Stimulated activated CD4-positive, alpha-beta T cell treated with anti-CD3 and anti-CD28 coated beads, TNF-alpha, amount 100 ng/mL, for 1 hour (primary cell): ENCODE results near the gene NOTCH3.

Source experiments
- DNase-seq, 3 donors: peaks; one replicate each; pipeline ENCODE4 v3.0.0-alpha.2; 2020; ENCODE audit warnings: low read depth in 3 of 3, low spot score in 1 of 3

The NOTCH3 gene

DNA sequence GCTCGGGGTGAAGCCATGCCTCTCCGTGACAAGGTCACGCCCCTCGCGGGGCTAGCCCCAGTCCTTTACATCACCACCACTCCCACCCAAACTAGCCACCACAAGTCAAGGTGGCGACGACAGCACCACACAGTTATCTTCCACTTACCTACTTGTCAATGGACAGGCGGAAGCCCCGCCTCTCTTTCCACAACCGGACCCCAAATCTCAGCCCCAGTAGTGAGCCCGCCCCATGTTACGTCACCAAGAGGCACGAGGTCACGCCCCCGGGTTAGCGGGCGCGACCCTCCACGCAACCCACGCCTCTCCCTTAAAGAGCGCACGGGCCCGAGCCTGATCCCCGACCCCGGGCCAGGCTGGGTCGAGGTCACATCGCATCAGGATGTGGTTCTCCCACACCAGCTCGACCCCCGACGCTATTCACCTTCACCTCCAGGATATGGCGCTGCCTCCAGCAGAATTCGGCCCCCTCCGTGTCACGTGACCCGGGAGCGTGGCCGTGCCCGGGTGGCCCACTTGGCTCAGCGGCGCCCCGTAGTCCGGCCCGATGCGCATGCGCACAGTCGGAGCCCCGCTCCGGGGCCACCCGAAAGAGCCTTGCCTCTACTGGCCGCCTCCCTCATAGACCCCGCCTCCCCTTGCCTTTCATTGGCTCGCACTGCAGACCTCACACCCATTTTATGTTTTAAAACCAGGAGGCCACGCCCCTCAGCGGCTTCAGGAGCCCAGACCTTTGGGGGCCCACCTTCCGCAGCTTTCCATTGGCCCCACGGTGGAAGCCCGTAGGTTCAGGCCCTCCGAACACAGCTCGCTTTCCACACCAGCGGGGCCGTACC, 75.3 kb downstream of the NOTCH3 start:
- peak; percentile 89 to 94 (median 93) for DNase-seq

DNA sequence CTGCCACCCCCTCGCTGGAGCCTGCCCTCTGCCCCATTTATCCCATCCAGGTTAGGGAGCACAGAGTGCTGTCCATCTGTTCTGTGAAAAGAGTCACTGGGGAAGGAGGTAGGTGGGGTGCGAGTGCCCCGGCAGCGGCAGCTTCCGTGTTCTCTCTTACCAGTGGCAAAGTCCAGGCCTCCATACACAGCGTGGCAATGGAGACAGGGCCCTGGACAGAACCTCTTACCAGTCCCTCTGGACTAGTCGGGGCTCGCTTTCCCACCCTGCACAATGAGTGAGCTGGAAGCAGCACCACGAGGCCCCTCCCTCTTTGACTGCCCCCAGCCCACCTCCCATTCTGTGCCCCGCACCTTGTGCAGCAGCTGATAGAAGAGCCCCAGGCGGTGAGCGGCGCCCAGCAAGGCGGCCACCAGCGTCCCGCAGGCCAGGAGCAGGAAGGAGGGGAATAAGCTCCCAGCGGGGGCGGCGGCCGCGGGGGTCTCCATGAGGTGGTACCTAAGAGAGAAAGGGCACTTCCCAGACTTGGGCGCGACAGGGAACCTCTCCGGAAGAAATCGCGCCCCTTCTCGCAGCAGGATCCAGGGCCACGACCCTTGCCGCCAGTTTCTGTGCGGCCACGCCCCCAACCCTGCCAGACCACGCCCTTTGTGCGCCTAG, 76.1 kb downstream of the NOTCH3 start:
- no peak for DNase-seq

- no peak for DNase-seq
These were observed 76.9 kb downstream of the NOTCH3 start for GRCh38 chr19:15123900-15124299.

DNA sequence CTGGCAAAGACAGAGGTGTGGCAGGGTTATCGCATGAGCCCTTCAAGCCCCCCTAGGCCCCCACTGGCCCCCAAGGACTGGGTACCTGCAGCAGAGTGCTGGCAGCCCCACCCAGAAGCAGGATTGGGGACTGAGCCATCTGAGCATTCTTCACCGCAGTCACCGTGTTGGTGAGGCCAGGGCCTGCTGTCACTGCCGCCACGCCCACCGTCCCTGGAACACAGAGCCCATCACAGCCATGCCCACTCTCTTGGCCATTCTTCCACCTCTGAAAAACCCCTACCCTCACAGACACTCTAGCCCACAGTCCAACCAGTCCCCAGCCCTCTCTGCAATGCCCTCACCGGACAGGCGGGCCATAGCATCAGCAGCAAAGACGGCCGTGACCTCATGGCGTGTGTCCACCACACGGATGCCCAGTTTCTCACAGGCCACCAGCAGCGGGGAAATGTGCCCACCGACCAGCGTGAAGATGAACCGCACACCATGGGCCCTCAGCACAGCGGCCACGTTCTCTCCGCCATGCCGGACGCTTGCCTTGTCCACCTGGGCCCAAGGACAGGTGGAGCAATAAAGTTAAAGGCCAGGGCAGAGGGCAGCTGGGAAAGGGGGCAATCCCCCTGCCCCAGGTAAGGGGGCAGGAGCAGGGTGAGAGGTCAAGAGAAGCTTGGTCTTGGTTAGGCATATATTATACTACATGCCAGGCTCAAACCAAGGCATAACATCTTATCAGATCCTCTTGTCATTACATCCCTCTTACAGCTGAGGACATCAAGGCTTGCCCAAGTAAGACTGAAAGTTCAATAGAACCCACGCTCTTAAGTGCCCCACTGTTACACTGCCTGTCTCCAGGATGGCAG, 77.5 kb downstream of the NOTCH3 start:
- no peak for DNase-seq

GRCh38 chr19:15122331-15123030, 78.3 kb downstream of the NOTCH3 start:
- no peak for DNase-seq

DNA sequence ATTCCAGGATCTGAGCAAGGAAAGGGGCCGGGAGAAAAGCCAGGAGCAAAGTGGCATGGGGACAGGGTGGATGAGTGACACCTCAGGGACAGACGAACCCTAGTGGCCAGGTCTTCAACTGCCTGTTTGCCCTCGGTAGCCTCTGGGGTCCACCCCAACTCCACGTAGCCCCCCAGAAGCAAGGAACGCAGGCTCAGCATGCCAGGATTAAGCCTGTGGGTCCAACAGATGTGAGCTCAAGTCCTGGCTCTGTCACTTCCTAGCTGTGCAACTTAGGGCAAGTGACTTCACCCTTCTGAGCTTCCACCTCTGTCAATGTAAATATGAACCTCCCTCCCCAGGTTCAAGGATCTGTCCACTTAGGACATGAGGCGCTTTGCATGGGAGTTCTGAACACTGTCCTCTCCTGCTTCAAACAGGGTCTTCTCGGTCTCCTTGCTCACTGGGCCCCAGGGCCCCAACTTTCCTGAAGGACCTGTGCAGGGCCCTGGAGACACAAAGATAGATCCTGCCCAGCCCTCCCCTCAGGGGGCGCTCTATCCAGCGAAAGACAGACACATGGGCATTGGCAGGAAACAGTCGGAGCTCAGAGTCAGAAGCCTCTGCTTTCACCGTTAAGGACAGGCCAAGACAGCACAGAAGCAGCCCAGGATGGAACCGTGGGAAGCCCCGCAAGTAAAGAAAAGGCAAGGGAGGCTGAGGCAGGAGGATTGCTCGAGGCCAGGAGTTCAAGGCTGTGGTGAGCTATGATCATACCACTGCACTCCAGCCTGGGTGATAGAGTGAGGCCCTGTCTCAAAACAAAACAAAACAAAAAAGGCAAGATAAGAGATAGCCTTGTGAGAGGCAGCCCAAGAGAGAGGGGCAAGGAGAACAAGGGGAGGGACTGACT, 80.4 kb downstream of the NOTCH3 start:
- DNase-seq: no peak

- no peak for DNase-seq
These were observed 81.9 kb downstream of the NOTCH3 start for GRCh38 chr19:15118789-15119494.

DNA sequence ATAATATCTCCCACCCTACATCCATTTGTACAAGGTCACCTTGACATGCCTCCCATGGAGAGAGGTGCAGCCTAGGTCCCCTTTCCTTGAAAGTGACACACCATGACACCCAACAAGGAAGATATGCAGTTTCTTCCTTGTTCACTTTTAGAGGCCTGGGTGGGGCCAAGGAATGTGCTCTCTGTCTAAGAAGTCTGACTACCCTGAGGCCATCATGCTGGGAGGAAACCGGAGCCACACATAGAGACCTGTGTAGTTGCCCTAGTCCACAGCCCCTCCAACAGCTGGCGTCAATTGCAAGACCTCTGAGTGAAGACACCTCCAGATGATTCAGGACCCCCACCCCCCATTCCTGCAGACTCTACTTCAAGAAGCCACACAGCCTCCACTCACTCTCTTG, 82.5 kb downstream of the NOTCH3 start:
- DNase-seq: no peak

GRCh38 chr19:15116856-15117255, 83.9 kb downstream of the NOTCH3 start:
- no peak for DNase-seq

GRCh38 chr19:15115762-15116615, 84.8 kb downstream of the NOTCH3 start:
- DNase-seq: no peak

DNA sequence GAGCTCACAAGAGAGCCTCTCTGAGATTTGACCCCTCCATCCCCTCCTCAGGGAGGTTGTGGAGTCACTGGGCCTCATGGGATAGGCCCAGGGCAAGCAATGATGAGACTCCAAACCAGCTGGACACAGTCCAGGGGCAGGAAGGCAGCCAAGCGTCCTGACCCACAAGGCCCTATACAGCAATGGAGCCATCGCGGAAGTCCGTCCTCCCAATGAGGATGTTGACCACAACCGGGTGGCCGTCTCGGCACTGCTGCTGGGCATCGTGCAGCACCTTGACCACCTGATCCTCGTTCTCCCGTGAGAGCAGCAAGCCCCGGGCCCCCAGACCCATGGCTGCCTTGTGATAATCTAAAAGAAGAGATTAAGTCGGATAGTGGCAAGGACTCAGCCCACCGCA, 85.7 kb downstream of the NOTCH3 start:
- DNase-seq: no peak

- DNase-seq: no peak
These were observed 86.6 kb downstream of the NOTCH3 start for GRCh38 chr19:15114153-15114540.

- no peak for DNase-seq
These were observed 87.3 kb downstream of the NOTCH3 start for GRCh38 chr19:15113245-15114152.

DNA sequence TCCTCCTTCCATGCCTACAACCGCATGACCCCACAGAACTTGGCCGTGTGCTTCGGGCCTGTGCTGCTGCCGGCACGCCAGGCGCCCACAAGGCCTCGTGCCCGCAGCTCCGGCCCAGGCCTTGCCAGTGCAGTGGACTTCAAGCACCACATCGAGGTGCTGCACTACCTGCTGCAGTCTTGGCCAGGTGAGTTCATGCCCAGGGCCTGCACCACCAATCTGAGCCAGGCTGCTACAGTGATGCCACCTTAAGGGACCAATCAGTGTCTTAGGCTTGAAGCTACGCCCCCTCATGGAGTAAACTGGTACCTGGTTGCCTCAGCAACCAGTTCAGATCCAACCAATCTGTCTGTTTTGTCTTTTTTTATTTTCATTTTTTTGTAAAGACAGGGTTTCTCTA, 88.4 kb downstream of the NOTCH3 start:
- DNase-seq: no peak

GRCh38 chr19:15111758-15112157, 89.0 kb downstream of the NOTCH3 start:
- DNase-seq: no peak

- no peak for DNase-seq
These were observed 90.4 kb downstream of the NOTCH3 start for GRCh38 chr19:15110418-15110815.

GRCh38 chr19:15109768-15110417, 90.9 kb downstream of the NOTCH3 start:
- no peak for DNase-seq
